ENCODE results near the gene KCTD8. TPM values are rescaled to one million over a fixed set of nuclear protein-coding genes. Genes with fewer than 3 reads are reported as not detected.

KCTD8 gene
- total and polyA plus RNA-seq, 8 donors, result 0.18 to 21.4 (median 1.2) TPM; not detected in 2

GRCh38 chr4:44146516-44146915, 302.1 kb downstream of the KCTD8 start:
- intact Hi-C loops (cut with DNase I; ENCODE audit: low total_unique reads), result no loop called here
- H3K4me3 ChIP-seq, result no peak overlapping the region
- no peaks in the 10 kb centered on the region for H3K4me1 ChIP-seq
- 80 to 97% (median 95%) methylated on average over 1 of the region's 1 CpG for WGBS, 5 donors
- H3K9me3 ChIP-seq, result peaks cover 0 to 9% (median 2%) of the 10 kb centered on the region in 4 donors
- DNase-seq, result no peak
- H3K27me3 ChIP-seq, result no peaks in the 10 kb centered on the region
- H3K27ac ChIP-seq, result no peak overlapping the region
- H3K36me3 ChIP-seq, result no peaks in the 10 kb centered on the region
- TF ChIP-seq, protein P1, sequence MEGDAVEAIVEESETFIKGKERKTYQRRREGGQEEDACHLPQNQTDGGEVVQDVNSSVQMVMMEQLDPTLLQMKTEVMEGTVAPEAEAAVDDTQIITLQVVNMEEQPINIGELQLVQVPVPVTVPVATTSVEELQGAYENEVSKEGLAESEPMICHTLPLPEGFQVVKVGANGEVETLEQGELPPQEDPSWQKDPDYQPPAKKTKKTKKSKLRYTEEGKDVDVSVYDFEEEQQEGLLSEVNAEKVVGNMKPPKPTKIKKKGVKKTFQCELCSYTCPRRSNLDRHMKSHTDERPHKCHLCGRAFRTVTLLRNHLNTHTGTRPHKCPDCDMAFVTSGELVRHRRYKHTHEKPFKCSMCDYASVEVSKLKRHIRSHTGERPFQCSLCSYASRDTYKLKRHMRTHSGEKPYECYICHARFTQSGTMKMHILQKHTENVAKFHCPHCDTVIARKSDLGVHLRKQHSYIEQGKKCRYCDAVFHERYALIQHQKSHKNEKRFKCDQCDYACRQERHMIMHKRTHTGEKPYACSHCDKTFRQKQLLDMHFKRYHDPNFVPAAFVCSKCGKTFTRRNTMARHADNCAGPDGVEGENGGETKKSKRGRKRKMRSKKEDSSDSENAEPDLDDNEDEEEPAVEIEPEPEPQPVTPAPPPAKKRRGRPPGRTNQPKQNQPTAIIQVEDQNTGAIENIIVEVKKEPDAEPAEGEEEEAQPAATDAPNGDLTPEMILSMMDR (IDR thresholded peaks at IDR 0.05), result no peak
- TF ChIP-seq POLR2AphosphoS5 (IDR thresholded peaks at IDR 0.05) (no peak), EP300 (IDR thresholded peaks at IDR 0.05) (no peak), POLR2A (IDR thresholded peaks at IDR 0.05) (no peak)

- TF ChIP-seq, protein P1 (IDR thresholded peaks at IDR 0.05), result no peak
- TF ChIP-seq EP300 (IDR thresholded peaks at IDR 0.05), result no peak
- TF ChIP-seq POLR2AphosphoS5 (IDR thresholded peaks at IDR 0.05), result no peak
- TF ChIP-seq POLR2A (IDR thresholded peaks at IDR 0.05), result no peak
- Histone ChIP-seq H3K9me3 (peaks cover 0 to 9% (median 2%) of the 10 kb centered on the region in 4 donors), H3K27me3 (no peaks in the 10 kb centered on the region), H3K36me3 (no peaks in the 10 kb centered on the region), H3K27ac (no peak overlapping the region), H3K4me1 (no peaks in the 10 kb centered on the region), H3K4me3 (no peak overlapping the region)
- DNase-seq, result no peak
- intact Hi-C loops (cut with DNase I; ENCODE audit: low total_unique reads), result no loop called here
Observed at GRCh38 chr4:44145868-44146267, 302.7 kb downstream of the KCTD8 start.

DNA sequence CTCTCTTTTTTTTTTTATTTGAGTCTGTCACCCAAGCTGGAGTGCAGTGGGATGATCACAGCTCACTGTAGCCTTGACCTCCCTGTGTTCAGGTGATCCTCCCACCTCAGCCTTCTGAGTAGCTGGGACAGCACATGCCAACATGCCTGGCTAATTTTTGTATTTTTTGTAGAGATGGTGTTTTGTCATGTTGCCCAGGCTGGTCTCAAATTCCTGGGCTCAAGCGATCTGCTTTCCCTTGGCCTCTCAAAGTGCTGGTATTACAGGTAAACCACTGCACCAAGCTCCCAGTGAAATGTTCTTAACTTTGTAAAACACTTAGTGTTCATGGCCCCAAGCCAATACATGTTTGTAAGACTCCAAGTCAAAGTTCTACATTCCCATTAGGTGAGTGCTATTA, 316.1 kb downstream of the KCTD8 start:
- no peaks in the 10 kb centered on the region for H3K36me3 ChIP-seq
- no peaks in the 10 kb centered on the region for H3K4me1 ChIP-seq
- DNase-seq, result no peak
- intact Hi-C loops (cut with DNase I; ENCODE audit: low total_unique reads), result no loop called here
- TF ChIP-seq, protein P1 (IDR thresholded peaks at IDR 0.05), result no peak
- no peak for TF ChIP-seq POLR2A (IDR thresholded peaks at IDR 0.05)
- H3K27me3 ChIP-seq, result no peaks in the 10 kb centered on the region
- peaks cover 0 to under 1% (median 0%) of the 10 kb centered on the region in 4 donors for H3K9me3 ChIP-seq
- H3K27ac ChIP-seq, result no peak overlapping the region
- WGBS, 5 donors, result 83 to 100% (median 92%) methylated on average over 1 of the region's 1 CpG
- H3K4me3 ChIP-seq, result no peak overlapping the region

Other genes starting within 250 kb of the KCTD8 start
- gene YIPF7, start 202.8 kb upstream of the KCTD8 start, total RNA-seq, result not detected
- gene YIPF7, start 202.8 kb upstream of the KCTD8 start, polyA plus RNA-seq, result not detected
- 10 to 100 TPM in 4 of 5 donors, 1 to 10 TPM in 1; 2.3 to 32.1 (median 15.2) TPM for gene GUF1, start 229.6 kb upstream of the KCTD8 start, total RNA-seq
- gene GUF1, start 229.6 kb upstream of the KCTD8 start, polyA plus RNA-seq, result 1 to 10 TPM; 7.9 to 9.3 (median 8.8) TPM

Measured in stomach (tissue), 9 donors.